Kidney capillary endothelial cell (primary cell): ENCODE data around the gene FOXD4.
"Not testable (repeated sequence)": the region's sequence is repeated elsewhere in the genome, so short reads cannot be mapped to it uniquely, and the experiment has no call there.

ENCODE experiments used
- DNase-seq: peaks from one replicate; pipeline ENCODE4 v3.0.0-alpha.2; 2018; ENCODE audit warnings: low spot score

FOXD4 gene

GRCh38 chr9:93909-94308, 24.3 kb downstream of the FOXD4 start:
- not testable (repeated sequence) for DNase-seq

- DNase-seq = not testable (repeated sequence)
Measured at GRCh38 chr9:90851-91250, 27.4 kb downstream of the FOXD4 start.

GRCh38 chr9:88396-89037, 29.7 kb downstream of the FOXD4 start:
- DNase-seq = not testable (repeated sequence)

DNA sequence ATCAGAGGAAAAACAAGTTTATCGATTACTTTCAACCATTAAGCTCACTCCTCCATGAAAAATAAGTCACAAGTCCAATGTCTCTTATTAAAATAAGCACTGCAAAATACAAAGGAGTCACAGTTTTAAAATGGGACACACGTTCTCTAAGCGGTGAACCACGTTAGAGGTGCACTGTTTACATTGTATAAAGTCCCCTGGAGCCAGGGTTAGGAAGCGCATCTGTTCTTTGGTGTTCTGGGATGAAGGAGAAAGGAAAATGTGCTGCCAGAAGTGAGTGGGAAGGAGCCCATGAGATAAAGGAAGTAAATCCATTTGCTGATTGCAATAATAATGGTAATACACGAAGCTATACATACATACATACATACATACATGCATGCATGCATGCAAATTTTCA, 30.4 kb downstream of the FOXD4 start:
- DNase-seq = not testable (repeated sequence)

DNA sequence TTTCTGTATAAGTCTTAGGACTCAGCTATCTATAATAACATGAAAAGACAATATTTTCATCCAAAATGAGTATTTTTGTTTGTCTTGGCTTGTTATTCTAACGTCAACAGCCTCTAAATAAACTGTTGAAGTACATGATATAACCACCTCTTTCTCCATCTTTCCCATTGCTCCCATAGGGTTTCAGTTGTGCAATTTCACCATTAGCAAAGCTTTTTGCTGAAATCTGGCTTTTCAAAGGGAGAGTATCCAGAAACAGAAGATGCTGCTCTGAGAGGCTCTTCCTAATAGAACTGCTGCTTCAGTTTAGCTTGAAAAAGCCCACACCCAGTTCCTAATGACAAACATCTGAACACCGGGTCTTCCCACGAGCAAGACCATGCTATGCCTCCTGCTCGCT, 31.1 kb downstream of the FOXD4 start:
- DNase-seq = not testable (repeated sequence)

DNA sequence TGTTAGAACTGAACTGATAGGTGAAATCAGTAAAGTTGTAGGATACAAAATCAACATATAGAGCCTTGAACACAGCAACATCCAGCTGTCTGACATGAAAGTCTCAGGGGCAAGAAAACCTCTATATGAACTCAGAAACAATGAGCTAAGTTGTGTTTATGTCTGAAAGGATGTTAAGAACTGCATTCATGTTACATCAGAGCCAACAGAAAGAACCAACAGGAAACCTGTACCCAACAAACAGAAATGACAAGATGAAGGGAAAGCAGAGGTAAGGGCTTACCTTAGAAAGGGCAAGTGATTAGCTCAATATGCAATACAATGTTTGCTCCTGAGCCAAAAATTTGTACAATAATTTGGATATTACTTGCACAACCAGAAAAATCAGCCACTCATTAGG, 31.5 kb downstream of the FOXD4 start:
- not testable (repeated sequence) for DNase-seq

GRCh38 chr9:82932-83689, 35.1 kb downstream of the FOXD4 start:
- DNase-seq = not testable (repeated sequence)

DNA sequence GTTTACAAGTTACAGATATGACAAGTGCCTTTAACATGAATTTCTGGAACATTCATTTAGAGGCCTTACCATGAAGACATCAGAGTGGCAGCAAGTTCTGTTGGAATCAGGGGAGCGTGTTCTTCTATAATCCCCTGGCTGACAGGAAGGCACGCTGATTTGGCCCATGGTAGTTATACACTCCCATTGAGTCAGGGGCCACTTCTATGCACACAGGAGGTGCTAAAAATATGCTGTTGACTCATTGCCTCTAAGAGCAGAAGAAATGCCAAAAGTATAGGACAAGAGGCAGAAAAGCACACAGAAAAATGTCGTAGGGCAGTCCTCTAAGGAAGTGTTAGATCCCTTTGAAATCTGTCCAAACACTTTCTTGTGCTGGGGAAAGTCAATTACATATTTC, 39.9 kb downstream of the FOXD4 start:
- not testable (repeated sequence) for DNase-seq

DNA sequence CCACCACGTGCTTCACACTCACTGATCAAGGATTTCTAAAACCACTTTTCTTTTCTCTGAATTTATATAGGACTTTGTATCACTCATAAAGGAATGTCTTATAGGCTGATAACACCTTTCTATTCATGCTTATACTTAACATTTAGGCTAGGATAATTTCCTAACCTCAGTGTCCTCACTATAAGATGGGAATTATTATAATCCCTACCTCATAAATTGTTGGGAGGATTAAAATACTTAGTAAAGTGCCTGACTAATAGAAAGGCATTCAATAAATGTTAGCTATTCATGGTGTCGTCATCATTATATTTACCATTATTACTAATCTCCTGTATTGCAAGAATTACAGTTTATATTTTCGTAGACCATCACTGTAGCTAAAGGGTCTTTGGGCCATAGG, 41.8 kb downstream of the FOXD4 start:
- DNase-seq = not testable (repeated sequence)

- not testable (repeated sequence) for DNase-seq
Measured at GRCh38 chr9:73900-74525, 44.2 kb downstream of the FOXD4 start.

GRCh38 chr9:73076-73899, 44.9 kb downstream of the FOXD4 start:
- not testable (repeated sequence) for DNase-seq
